Mesendoderm (in vitro differentiated cells): ENCODE results near the gene YPEL2.

Source experiments
- DNase-seq: peaks from one replicate; pipeline ENCODE4 v3.0.0; 2013
- H2AK5ac ChIP-seq: 2 replicates; pipeline ENCODE4 v1.6.1; 2013; ENCODE audit warnings: low read length, inconsistent platforms
- H2BK120ac ChIP-seq: 2 replicates; pipeline ENCODE4 v1.6.1; 2013; ENCODE audit warnings: low read depth, mild to moderate bottlenecking, low read length, moderate library complexity, mixed read lengths
- H2BK15ac ChIP-seq: replicated peaks from 2 replicates; pipeline ENCODE4 v1.6.1; 2013; ENCODE audit warnings: low read depth, mild to moderate bottlenecking, moderate library complexity
- H2BK5ac ChIP-seq: 2 replicates; pipeline ENCODE4 v1.6.1; 2013; ENCODE audit warnings: low read length, inconsistent platforms
- H3K18ac ChIP-seq: 2 replicates; pipeline ENCODE4 v1.6.1; 2013; ENCODE audit warnings: mild to moderate bottlenecking, low read length, mixed read lengths
- H3K23ac ChIP-seq: one replicate; pipeline ENCODE4 v1.6.1; 2013; ENCODE audit warnings: low read length
- H3K27ac ChIP-seq: 2 replicates; pipeline ENCODE4 v1.5.1; 2013; ENCODE audit warnings: low read depth, mild to moderate bottlenecking, inconsistent platforms, low read length, moderate library complexity
- H3K27me3 ChIP-seq: 2 replicates; pipeline ENCODE4 v1.6.1; 2013; ENCODE audit warnings: low read length, control low read depth, mild to moderate bottlenecking, inconsistent platforms; ENCODE audit not compliant: insufficient read depth, poor library complexity
- H3K36me3 ChIP-seq: 2 replicates; pipeline ENCODE4 v1.6.1; 2013; ENCODE audit warnings: low read length, inconsistent platforms; ENCODE audit not compliant: control insufficient read depth, insufficient read depth
- H3K4ac ChIP-seq: one replicate; pipeline ENCODE4 v1.6.1; 2013; ENCODE audit warnings: low read depth, mild to moderate bottlenecking, low read length, moderate library complexity
- H3K4me1 ChIP-seq: 2 replicates; pipeline ENCODE4 v1.6.1; 2013; ENCODE audit warnings: low read depth, low read length, inconsistent platforms; ENCODE audit not compliant: control insufficient read depth
- H3K4me2 ChIP-seq: 2 replicates; pipeline ENCODE4 v1.6.1; 2013; ENCODE audit warnings: low read length
- H3K4me3 ChIP-seq: 2 replicates; pipeline ENCODE4 v1.5.1; 2013; ENCODE audit warnings: mild to moderate bottlenecking, low read length
- H3K56ac ChIP-seq: one replicate; pipeline ENCODE4 v1.6.1; 2013; ENCODE audit warnings: low read length
- H3K79me1 ChIP-seq: 2 replicates; pipeline ENCODE4 v1.6.1; 2013; ENCODE audit warnings: low read length, inconsistent platforms
- H3K79me2 ChIP-seq: 2 replicates; pipeline ENCODE4 v1.6.1; 2013; ENCODE audit warnings: mild to moderate bottlenecking, low read length; ENCODE audit not compliant: control insufficient read depth, insufficient read depth
- H3K9ac ChIP-seq: 2 replicates; pipeline ENCODE4 v1.6.1; 2013; ENCODE audit warnings: low read length, inconsistent platforms
- H4K5ac ChIP-seq: one replicate; pipeline ENCODE4 v1.6.1; 2013; ENCODE audit warnings: low read length
- H4K8ac ChIP-seq: one replicate; pipeline ENCODE4 v1.6.1; 2013; ENCODE audit warnings: low read depth, mild to moderate bottlenecking, control low read depth, low read length, moderate library complexity
- WGBS: extraction: QIAGEN DNeasy Blood & Tissue Kit; methylation state at CpG from one replicate; pipeline ENCODE4 v1.1.7; 2013; ENCODE audit warnings: low lambda C conversion rate, missing lambda C conversion rate; ENCODE audit not compliant: insufficient coverage; ENCODE audit errors: extremely low coverage; 5-methylcytosine and 5-hydroxymethylcytosine counted together

Gene YPEL2

DNA sequence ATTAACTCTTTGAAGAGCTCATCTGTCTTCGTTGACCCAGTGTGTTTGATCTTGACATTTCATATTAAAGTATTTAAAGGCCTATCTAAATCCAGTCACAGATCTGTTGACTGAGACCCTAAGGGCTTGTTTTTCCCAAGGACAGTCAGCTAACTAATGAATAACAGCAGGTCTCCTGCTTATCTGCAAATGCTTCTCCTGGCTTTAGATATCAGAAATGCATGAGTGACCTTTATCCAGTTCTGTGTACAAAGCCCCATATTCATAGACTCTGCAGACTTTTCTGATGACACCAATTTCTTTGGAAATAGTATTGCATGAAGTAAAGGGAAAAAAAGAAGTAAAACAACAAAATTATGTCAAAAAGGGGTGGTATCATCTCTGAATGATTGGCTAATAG, 70.3 kb downstream of the YPEL2 start:
- H4K5ac ChIP-seq, result no peak overlapping the region
- no peaks in the 10 kb centered on the region for H3K79me1 ChIP-seq
- no peak overlapping the region for H3K56ac ChIP-seq
- H2BK120ac ChIP-seq, result no peak overlapping the region
- H3K23ac ChIP-seq, result no peak overlapping the region
- H4K8ac ChIP-seq, result no peak overlapping the region
- H3K4me2 ChIP-seq, result no peak overlapping the region
- DNase-seq, result peak; percentile 71
- no CpG with 5 or more reads among the region's 1 CpG for WGBS
- no peaks in the 10 kb centered on the region for H3K79me2 ChIP-seq
- no peak overlapping the region for H3K4ac ChIP-seq
- H3K4me3 ChIP-seq, result no peak overlapping the region
- peaks cover 2% of the 10 kb centered on the region for H3K36me3 ChIP-seq
- H3K9ac ChIP-seq, result no peak overlapping the region
- no peaks in the 10 kb centered on the region for H3K4me1 ChIP-seq
- H2AK5ac ChIP-seq, result no peak overlapping the region
- no peak overlapping the region for H3K18ac ChIP-seq
- no peak overlapping the region for H2BK5ac ChIP-seq
- H3K27me3 ChIP-seq, result no peaks in the 10 kb centered on the region
- H3K27ac ChIP-seq, result no peak overlapping the region
- no peak overlapping the region for H2BK15ac ChIP-seq

DNA sequence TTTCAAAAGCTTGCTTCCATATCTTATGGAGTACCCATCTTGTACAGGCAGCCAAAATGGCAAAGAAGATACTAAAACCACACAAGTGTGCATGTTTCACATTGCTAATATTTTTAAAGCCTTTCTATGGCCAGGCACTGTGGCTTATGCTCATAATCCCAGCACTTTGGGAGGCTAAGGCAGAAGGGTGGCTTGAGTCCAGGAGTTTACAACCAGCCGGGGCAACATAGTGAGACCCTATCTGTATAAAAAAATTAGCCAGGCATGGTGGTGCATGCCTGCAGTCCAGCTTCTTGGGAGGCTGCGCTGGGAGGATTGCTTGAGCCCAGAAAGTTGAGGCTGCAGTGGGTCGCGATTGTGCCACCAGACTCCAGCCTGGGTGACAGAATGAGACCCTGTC, 71.3 kb downstream of the YPEL2 start:
- no peaks in the 10 kb centered on the region for H3K36me3 ChIP-seq

DNA sequence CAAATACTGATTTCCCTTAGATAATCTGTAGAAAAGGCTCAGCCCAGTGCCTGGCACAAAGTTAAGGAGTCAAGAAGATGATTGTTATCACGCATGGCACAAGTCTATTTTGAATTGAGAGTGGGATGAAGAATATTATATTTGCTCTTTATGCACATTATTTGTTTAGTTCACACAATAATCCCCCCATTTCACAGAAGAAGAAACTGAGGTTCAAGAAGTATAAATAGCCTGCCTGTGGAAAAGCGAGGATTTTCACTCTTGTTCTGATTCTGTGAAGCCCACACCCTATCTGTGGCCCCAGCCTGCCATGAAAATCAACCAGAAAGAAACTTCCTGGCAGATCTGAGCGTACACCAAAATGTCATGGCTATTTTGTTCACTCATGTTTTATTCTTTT, 73.0 kb downstream of the YPEL2 start:
- Histone ChIP-seq H3K56ac (no peak overlapping the region), H3K4me1 (no peaks in the 10 kb centered on the region), H3K27ac (no peak overlapping the region), H4K5ac (no peak overlapping the region), H3K27me3 (no peaks in the 10 kb centered on the region), H2AK5ac (no peak overlapping the region), H3K23ac (no peak overlapping the region), H3K18ac (no peak overlapping the region), H3K36me3 (no peaks in the 10 kb centered on the region), H3K79me2 (no peaks in the 10 kb centered on the region), H3K4me3 (no peak overlapping the region), H3K4me2 (no peak overlapping the region), H4K8ac (no peak overlapping the region), H2BK5ac (no peak overlapping the region), H2BK120ac (no peak overlapping the region), H3K9ac (no peak overlapping the region), H3K79me1 (no peaks in the 10 kb centered on the region), H2BK15ac (no peak overlapping the region), H3K4ac (no peak overlapping the region)
- WGBS, result no CpG with 5 or more reads among the region's 3 CpGs
- no peak for DNase-seq

More for the DNA sequence above, 71.3 kb downstream of the YPEL2 start:
- no peak for DNase-seq
- H4K5ac ChIP-seq, result no peak overlapping the region
- H3K9ac ChIP-seq, result no peak overlapping the region
- no peak overlapping the region for H3K4ac ChIP-seq
- H2BK5ac ChIP-seq, result no peak overlapping the region
- no CpG with 5 or more reads among the region's 4 CpGs for WGBS
- H3K27ac ChIP-seq, result no peak overlapping the region
- H3K79me1 ChIP-seq, result no peaks in the 10 kb centered on the region
- no peak overlapping the region for H3K18ac ChIP-seq
- no peak overlapping the region for H2BK120ac ChIP-seq
- H2BK15ac ChIP-seq, result no peak overlapping the region
- no peak overlapping the region for H3K4me2 ChIP-seq
- H3K79me2 ChIP-seq, result no peaks in the 10 kb centered on the region
- H3K4me3 ChIP-seq, result no peak overlapping the region
- no peaks in the 10 kb centered on the region for H3K4me1 ChIP-seq
- H4K8ac ChIP-seq, result no peak overlapping the region
- no peak overlapping the region for H2AK5ac ChIP-seq
- H3K56ac ChIP-seq, result no peak overlapping the region
- no peaks in the 10 kb centered on the region for H3K27me3 ChIP-seq
- H3K23ac ChIP-seq, result no peak overlapping the region

DNA sequence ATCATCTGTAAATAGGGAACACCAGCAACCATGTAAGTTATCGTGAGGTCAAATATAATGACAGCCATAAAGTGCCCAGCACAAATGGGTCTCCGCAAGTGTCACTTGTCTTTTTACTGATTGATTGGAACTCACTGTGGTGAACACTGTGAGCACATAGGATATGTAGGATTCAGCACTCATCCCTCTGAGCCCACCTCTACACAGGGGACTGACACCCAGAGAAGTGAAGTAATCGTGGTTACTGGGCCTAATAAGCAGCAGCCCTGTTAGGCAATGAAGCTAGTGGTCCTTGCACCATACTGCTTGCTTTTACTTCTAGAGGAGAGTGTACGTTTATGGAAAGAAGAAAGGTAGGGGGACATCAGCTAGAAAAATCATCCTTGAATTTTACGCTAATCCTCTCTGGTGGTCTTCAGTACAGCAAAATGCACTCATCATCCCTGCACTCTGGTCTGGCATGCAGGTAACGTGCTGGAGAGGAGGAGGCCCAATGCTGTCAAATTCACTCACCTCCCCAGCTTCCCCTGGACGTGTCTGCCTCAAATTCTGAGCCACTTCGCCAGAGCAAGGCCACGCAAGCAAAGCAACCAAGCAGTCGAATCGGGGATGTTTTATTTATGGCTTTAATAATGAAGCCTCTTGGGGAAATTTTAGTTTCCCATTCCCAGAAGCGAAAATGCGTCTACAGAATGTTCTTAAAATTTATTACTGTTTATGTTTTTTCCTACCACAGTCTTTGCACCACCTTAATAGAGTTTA, 74.7 kb downstream of the YPEL2 start:
- DNase-seq, result no peak
- Histone ChIP-seq H3K9ac (no peak overlapping the region), H2BK15ac (no peak overlapping the region), H3K79me2 (no peaks in the 10 kb centered on the region), H3K4ac (no peak overlapping the region), H2BK5ac (no peak overlapping the region), H3K4me2 (no peak overlapping the region), H4K5ac (no peak overlapping the region), H2BK120ac (no peak overlapping the region), H2AK5ac (no peak overlapping the region), H4K8ac (no peak overlapping the region), H3K27me3 (no peaks in the 10 kb centered on the region), H3K56ac (no peak overlapping the region), H3K27ac (no peak overlapping the region), H3K23ac (no peak overlapping the region), H3K36me3 (no peaks in the 10 kb centered on the region), H3K4me3 (no peak overlapping the region), H3K18ac (no peak overlapping the region), H3K79me1 (no peaks in the 10 kb centered on the region), H3K4me1 (no peaks in the 10 kb centered on the region)
- no CpG with 5 or more reads among the region's 13 CpGs for WGBS

DNA sequence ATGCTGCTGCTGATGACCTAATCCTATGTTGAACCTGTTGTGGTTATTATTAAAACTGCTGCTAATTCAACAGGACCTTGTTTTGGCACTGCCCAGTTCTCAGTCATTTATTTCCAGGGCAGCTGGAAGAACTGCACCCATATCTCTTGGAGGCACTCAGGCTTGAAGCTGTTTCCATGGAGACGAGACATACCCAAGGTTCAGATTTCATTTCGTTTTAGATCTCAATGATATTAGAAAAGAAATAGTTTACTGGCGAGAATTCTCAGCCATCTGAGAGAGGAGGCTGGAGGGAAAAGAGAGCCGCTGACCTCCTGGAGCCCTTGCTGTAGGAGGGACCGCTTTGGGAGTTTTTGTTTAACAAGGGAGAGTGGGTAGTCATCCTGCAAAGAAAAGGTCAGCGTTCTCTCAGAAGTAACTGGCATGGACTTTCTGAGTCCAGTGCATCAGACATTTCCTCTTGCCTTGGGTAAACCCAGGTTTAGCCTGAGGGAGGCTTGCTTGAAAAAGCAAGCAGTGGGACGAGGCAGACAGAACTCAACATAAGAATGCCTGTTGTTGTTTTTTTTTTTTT, 75.4 kb downstream of the YPEL2 start:
- no peaks in the 10 kb centered on the region for H3K27me3 ChIP-seq
- H3K79me1 ChIP-seq, result no peaks in the 10 kb centered on the region
- DNase-seq, result no peak
- no peak overlapping the region for H3K27ac ChIP-seq
- H3K18ac ChIP-seq, result peak overlapping the region; percentile 62
- H3K4me1 ChIP-seq, result no peaks in the 10 kb centered on the region
- H3K23ac ChIP-seq, result no peak overlapping the region
- no peak overlapping the region for H2BK120ac ChIP-seq
- H3K36me3 ChIP-seq, result no peaks in the 10 kb centered on the region
- no peak overlapping the region for H2BK5ac ChIP-seq
- H4K5ac ChIP-seq, result no peak overlapping the region
- no peak overlapping the region for H3K4me2 ChIP-seq
- H3K9ac ChIP-seq, result no peak overlapping the region
- WGBS, result no CpG with 5 or more reads among the region's 7 CpGs
- no peak overlapping the region for H4K8ac ChIP-seq
- H2BK15ac ChIP-seq, result no peak overlapping the region
- H3K4ac ChIP-seq, result no peak overlapping the region
- no peak overlapping the region for H3K4me3 ChIP-seq
- H2AK5ac ChIP-seq, result no peak overlapping the region
- H3K79me2 ChIP-seq, result no peaks in the 10 kb centered on the region
- H3K56ac ChIP-seq, result no peak overlapping the region
